Neural crest cell (in vitro differentiated cells): ENCODE results near the gene IL12RB2. TPM values are rescaled to one million over a fixed set of nuclear protein-coding genes. Genes with fewer than 3 reads are reported as not detected.
A peak's percentile ranks its signal among the peaks of the same experiment; 100 is the strongest.

Source experiments
- DNase-seq: peaks from one replicate; pipeline ENCODE4 v3.0.0; 2021; ENCODE audit warnings: low read depth, mixed read lengths, low spot score
- H3K27ac Mint-ChIP-seq: one replicate; pipeline ENCODE4 v1.8.0; 2021; ENCODE audit warnings: mild to moderate bottlenecking, mixed read lengths; ENCODE audit not compliant: unreplicated experiment
- H3K27me3 Mint-ChIP-seq: 2 replicates; pipeline ENCODE4 v1.8.0; 2021; ENCODE audit warnings: low read depth, mild to moderate bottlenecking, mixed read lengths
- H3K36me3 Mint-ChIP-seq: 2 replicates; pipeline ENCODE4 v1.8.0; 2021; ENCODE audit warnings: low read depth, mild to moderate bottlenecking, mixed read lengths
- H3K4me1 Mint-ChIP-seq: 2 replicates; pipeline ENCODE4 v1.8.0; 2021; ENCODE audit warnings: mixed read lengths
- H3K4me3 Mint-ChIP-seq: one replicate; pipeline ENCODE4 v1.8.0; 2021; ENCODE audit warnings: mild to moderate bottlenecking, mixed read lengths
- H3K9me3 Mint-ChIP-seq: 2 replicates; pipeline ENCODE4 v1.8.0; 2021; ENCODE audit warnings: mixed read lengths
- long read RNA-seq: library from polyadenylated mRNA; unstranded; transcript quantifications from one replicate; pipeline ENCODE4 v2.0.0, GENCODE V29; 2020
- total RNA-seq: library from RNA; stranded (reverse); gene quantifications from 2 replicates; pipeline ENCODE4 v1.2.1, GENCODE V29; 2021
- TF ChIP-seq, protein P1 (sequence below): fragments of 200-600 bp; sonication (generic); conservative IDR thresholded peaks from 2 replicates; pipeline ENCODE4 v1.5.0; 2021; ENCODE audit warnings: antibody characterized with exemption, mild to moderate bottlenecking

The IL12RB2 gene, protein sequence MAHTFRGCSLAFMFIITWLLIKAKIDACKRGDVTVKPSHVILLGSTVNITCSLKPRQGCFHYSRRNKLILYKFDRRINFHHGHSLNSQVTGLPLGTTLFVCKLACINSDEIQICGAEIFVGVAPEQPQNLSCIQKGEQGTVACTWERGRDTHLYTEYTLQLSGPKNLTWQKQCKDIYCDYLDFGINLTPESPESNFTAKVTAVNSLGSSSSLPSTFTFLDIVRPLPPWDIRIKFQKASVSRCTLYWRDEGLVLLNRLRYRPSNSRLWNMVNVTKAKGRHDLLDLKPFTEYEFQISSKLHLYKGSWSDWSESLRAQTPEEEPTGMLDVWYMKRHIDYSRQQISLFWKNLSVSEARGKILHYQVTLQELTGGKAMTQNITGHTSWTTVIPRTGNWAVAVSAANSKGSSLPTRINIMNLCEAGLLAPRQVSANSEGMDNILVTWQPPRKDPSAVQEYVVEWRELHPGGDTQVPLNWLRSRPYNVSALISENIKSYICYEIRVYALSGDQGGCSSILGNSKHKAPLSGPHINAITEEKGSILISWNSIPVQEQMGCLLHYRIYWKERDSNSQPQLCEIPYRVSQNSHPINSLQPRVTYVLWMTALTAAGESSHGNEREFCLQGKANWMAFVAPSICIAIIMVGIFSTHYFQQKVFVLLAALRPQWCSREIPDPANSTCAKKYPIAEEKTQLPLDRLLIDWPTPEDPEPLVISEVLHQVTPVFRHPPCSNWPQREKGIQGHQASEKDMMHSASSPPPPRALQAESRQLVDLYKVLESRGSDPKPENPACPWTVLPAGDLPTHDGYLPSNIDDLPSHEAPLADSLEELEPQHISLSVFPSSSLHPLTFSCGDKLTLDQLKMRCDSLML
- 0.19 and 0.36 TPM in 2 replicates for total RNA-seq
- long read RNA-seq, result 0 reads

DNA sequence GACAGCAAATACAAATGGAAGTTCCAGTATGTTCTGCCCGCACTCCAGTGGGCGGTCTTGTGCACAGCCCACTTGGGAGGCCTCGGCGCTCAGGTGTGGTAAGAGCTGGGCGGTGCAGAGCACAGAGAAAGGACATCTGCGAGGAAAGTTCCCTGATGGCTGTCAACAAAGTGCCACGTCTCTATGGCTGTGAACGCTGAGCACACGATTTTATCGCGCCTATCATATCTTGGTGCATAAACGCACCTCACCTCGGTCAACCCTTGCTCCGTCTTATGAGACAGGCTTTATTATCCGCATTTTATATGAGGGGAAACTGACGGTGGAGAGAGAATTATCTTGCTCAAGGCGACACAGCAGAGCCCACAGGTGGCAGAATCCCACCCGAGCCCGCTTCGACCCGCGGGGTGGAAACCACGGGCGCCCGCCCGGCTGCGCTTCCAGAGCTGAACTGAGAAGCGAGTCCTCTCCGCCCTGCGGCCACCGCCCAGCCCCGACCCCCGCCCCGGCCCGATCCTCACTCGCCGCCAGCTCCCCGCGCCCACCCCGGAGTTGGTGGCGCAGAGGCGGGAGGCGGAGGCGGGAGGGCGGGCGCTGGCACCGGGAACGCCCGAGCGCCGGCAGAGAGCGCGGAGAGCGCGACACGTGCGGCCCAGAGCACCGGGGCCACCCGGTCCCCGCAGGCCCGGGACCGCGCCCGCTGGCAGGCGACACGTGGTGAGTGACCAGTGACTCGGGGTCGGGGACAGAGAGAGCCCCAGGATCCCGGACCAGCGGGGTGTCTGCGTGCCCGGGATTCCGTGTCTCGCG, at the start of gene IL12RB2:
TSS of gene IL12RB2 (plus strand) at position 623 of the 810 bp plus-strand sequence. CDS start 12,496 bp downstream, outside the sequence.
- Mint-ChIP-seq H3K36me3 (no peaks in the 10 kb centered on the region), H3K27ac (no peak within 1 kb of the TSS), H3K9me3 (no peaks in the 10 kb centered on the region), H3K4me1 (no peaks in the 10 kb centered on the region), H3K4me3 (peak within 1 kb of the TSS; percentile 84), H3K27me3 (peaks cover 44% of the 10 kb centered on the region)
- TF ChIP-seq, protein P1, sequence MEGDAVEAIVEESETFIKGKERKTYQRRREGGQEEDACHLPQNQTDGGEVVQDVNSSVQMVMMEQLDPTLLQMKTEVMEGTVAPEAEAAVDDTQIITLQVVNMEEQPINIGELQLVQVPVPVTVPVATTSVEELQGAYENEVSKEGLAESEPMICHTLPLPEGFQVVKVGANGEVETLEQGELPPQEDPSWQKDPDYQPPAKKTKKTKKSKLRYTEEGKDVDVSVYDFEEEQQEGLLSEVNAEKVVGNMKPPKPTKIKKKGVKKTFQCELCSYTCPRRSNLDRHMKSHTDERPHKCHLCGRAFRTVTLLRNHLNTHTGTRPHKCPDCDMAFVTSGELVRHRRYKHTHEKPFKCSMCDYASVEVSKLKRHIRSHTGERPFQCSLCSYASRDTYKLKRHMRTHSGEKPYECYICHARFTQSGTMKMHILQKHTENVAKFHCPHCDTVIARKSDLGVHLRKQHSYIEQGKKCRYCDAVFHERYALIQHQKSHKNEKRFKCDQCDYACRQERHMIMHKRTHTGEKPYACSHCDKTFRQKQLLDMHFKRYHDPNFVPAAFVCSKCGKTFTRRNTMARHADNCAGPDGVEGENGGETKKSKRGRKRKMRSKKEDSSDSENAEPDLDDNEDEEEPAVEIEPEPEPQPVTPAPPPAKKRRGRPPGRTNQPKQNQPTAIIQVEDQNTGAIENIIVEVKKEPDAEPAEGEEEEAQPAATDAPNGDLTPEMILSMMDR, result no peak
- peak; percentile 17 for DNase-seq

- H3K4me3 Mint-ChIP-seq, result no peak overlapping the region
- no peaks in the 10 kb centered on the region for H3K36me3 Mint-ChIP-seq
- no peaks in the 10 kb centered on the region for H3K9me3 Mint-ChIP-seq
- H3K4me1 Mint-ChIP-seq, result no peaks in the 10 kb centered on the region
- H3K27ac Mint-ChIP-seq, result no peak overlapping the region
- TF ChIP-seq, protein P1, result peak; percentile 36
- no peak for DNase-seq
- no peaks in the 10 kb centered on the region for H3K27me3 Mint-ChIP-seq
Observed at GRCh38 chr1:67261680-67262079, 46.0 kb upstream of the IL12RB2 start.

DNA sequence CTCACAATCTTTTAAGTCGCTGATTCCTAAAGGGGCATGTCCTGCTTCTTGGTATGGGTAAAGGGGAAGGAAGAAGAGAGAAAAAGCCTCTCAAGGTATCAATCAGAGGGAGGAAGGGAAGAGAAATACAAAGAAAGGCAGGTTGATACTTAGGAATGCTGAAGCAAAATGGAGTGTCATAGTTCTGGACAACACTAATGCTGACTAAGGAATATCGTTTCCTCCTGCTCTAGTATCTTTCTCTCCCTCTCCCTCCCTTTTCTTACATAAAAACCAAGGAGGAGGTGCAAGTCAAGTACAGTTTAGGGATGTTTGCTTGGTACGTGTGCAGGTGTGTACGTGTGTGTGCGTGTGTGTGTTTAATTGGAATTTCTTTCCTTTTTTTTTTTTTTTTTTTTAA, 44.9 kb upstream of the IL12RB2 start:
- TF ChIP-seq, protein P1, result no peak
- Mint-ChIP-seq H3K27me3 (no peaks in the 10 kb centered on the region), H3K4me3 (no peak overlapping the region), H3K9me3 (no peaks in the 10 kb centered on the region), H3K36me3 (no peaks in the 10 kb centered on the region), H3K27ac (peak overlapping the region; percentile 19), H3K4me1 (no peaks in the 10 kb centered on the region)
- no peak for DNase-seq

DNA sequence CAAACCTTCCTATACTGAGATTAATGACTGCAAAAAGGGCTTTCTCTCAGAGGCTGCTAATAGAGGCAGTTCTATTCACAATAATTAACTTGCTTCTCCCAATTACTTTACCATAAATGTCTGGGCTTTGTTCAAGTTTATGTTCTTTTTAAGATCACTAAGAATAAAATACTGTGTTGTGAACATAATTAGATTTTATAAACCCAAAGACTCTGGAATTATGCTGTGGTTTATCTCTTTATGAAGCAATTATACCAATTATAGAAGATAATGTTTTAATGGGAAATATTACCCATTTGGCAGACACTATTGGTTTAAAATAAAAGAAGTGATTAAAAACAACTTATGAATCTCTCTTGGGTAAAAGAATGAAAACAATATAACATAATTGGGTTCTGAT, 43.5 kb upstream of the IL12RB2 start:
- H3K4me1 Mint-ChIP-seq, result peaks cover 2% of the 10 kb centered on the region

More for the DNA sequence above, 43.5 kb upstream of the IL12RB2 start:
- Mint-ChIP-seq H3K4me3 (no peak overlapping the region), H3K9me3 (no peaks in the 10 kb centered on the region), H3K27me3 (no peaks in the 10 kb centered on the region), H3K27ac (no peak overlapping the region), H3K36me3 (no peaks in the 10 kb centered on the region)
- DNase-seq, result no peak
- TF ChIP-seq, protein P1, result no peak
